Posterior vena cava (tissue), 2 donors: ENCODE data around the gene CHRNA9. TPM values are rescaled to one million over a fixed set of nuclear protein-coding genes. Genes with fewer than 3 reads are reported as not detected.

Experiments
- total RNA-seq, 2 donors: library from RNA; stranded (reverse); fragmentation: NEBNext Ultra II Directional; extraction: Animal tissue kit (Norgen Biotek cat#: 25700); gene quantifications; one replicate each; pipeline ENCODE4 v1.2.1, GENCODE V29; 2021
- donor health status: DM: yes; HTN: yes; CAD: no.
- donor health status: DM: yes; HTN: yes; CAD: no.

Gene CHRNA9
- total RNA-seq, 2 donors from 2014 or later, result not detected

Other genes starting within 250 kb of the CHRNA9 start
- 1 to 10 TPM; 3.2 to 4.2 TPM for gene RHOH, start 138.3 kb upstream of the CHRNA9 start, total RNA-seq